Astrocyte (in vitro differentiated cells and primary cell): ENCODE data around the gene SEL1L2.

Source experiments
- CTCF ChIP-seq: IDR thresholded peaks from 2 replicates; pipeline ENCODE4 v1.5.1; 2011; ENCODE audit warnings: low read depth, mild to moderate bottlenecking, inconsistent platforms, low read length, moderate library complexity; ENCODE audit not compliant: insufficient read depth
- EZH2 ChIP-seq: IDR thresholded peaks from 2 replicates; pipeline ENCODE4 v1.6.1; 2012; ENCODE audit warnings: mild to moderate bottlenecking, low read length, inconsistent platforms; ENCODE audit not compliant: insufficient read depth

GRCh38 chr20:13904766-13905165 lies 85.6 kb downstream of the SEL1L2 start:
- no peak for TF ChIP-seq CTCF
- TF ChIP-seq EZH2 = no peak
